C4-2B (cell line): ENCODE measurements around the gene EZR.

ENCODE experiments used
- H3K27ac ChIP-seq: fragments of 450-650 bp; 2 replicates; pipeline ENCODE4 v1.5.1; 2017
- ZFX ChIP-seq: fragments of 450-650 bp; IDR thresholded peaks from 2 replicates; pipeline ENCODE4 v1.6.1; 2017
- TF ChIP-seq, protein P1 (sequence below): fragments of 450-650 bp; conservative IDR thresholded peaks from 2 replicates; pipeline ENCODE4 v1.5.1; 2017; ENCODE audit warnings: mild to moderate bottlenecking

The EZR gene

DNA sequence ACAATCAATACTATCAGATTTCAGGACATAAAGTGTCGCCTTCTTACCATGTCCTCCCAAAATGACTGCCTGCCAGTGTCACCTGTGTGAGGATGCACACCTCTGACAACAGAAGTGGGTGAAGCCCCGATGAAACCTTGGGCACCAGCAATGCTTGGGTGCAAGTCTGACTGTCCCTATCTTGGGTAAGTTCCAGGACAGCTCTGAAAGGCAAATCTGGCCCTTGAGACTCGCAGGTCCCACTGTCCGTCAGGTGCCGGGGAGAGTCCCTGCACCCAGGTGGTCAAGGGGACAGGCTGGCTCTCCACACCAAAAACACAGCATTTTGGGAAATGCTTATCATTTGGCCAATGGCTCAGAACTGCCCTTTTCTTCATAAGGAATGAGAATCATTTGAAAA lies 43.3 kb downstream of the EZR start:
- H3K27ac ChIP-seq, result no peak overlapping the region
- TF ChIP-seq ZFX, result no peak
- TF ChIP-seq, protein P1, sequence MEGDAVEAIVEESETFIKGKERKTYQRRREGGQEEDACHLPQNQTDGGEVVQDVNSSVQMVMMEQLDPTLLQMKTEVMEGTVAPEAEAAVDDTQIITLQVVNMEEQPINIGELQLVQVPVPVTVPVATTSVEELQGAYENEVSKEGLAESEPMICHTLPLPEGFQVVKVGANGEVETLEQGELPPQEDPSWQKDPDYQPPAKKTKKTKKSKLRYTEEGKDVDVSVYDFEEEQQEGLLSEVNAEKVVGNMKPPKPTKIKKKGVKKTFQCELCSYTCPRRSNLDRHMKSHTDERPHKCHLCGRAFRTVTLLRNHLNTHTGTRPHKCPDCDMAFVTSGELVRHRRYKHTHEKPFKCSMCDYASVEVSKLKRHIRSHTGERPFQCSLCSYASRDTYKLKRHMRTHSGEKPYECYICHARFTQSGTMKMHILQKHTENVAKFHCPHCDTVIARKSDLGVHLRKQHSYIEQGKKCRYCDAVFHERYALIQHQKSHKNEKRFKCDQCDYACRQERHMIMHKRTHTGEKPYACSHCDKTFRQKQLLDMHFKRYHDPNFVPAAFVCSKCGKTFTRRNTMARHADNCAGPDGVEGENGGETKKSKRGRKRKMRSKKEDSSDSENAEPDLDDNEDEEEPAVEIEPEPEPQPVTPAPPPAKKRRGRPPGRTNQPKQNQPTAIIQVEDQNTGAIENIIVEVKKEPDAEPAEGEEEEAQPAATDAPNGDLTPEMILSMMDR, result no peak

DNA sequence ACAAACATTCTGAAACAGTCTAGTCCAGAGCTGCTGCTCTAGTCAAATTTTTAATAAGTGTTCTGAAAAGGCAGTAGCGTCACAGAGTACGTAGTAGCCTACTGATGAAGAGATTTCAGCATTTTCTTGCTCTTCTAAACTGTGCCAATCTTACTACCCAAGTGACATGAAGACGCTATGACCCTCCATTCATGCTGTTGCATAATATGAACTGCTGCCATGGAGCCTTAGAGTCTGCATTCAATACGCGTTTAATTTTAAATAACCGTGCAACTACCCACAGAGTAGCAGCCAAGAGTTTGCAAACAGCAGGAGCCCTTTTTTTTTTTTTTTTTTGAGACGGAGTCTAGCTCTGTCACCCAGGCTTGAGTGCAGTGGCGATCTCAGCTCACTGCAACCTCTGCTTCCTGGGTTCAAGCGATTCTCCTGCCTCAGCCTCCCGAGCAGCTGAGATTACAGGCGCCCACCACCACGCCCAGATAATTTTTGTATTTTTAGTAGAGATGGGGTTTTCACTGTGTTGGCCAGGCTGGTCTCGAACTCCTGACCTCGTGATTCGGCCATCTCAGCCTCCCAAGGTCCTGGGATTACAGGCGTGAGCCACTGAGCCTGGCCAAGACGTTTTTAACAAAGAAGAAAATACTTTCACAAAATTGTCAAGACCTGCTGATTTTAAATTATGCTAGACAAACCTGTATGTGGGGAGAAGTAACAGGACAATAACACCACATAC lies 44.3 kb downstream of the EZR start:
- no peak overlapping the region for H3K27ac ChIP-seq
- TF ChIP-seq, protein P1, result no peak
- TF ChIP-seq ZFX, result no peak

DNA sequence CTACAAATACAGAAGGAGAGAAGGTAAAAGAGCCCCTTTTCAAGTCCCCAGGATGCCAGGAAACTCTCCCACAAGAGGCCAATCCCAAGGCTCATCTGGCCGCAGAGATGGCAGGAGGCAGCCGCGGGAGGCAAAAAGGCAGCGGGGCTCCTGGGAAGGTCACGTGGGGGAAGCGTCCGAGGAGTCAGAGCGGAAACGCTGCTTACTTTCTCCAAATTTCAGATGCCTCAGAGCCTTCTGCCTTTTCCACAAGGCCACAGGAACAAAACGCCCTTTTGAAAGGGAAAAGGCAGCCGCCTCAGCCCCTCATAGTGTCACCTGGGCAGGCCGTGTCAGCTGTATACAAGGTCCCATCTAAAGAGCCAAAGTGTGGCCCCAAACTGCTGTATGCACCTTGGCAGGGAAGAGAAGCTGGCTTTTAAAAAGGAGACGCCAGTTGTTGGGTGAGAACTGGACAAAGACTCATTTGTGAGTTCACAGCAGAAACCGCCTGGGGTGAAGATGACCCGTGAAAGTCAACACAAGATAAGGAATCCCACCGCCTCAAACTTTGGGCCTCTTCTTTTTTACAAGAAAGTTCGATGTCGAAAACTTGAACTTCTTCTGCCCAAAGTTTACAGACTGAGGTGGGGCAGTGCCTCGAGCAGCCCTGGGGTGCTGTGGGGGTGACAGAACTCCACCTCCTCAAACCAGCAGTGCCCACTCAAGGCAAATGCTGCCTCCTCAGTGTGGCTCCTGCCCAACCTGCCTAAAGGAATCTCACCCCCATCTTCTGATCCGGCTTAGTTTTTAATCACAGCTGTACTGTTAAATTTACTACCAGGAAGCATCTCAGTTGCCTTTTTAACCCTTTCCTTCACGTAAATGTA lies 45.4 kb downstream of the EZR start:
- TF ChIP-seq, protein P1, result no peak
- no peak overlapping the region for H3K27ac ChIP-seq

DNA sequence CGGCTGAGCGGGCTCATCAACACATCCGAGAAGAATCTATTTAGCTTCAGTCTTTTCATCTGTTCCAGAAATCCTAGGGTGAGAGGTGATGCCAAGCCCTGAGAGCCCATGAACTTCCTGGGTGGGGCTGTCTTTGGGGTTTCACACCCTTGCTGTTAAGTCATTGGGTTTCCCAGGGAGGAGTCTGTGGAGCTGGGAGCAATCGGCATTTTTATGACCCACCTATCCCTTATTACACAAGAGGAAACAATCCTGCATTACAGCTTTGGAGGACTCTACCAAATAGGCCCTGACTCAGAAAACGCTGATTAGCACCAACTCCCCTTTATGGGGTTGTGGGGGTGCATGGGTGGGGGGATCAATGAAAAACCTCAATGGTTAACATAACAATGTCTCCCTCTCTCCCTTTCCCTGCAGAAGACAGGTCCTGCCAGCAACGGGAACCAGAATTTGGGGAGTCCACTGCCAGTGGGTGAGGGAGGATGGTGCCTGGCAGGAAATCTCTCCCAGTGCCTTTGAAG lies 46.3 kb downstream of the EZR start:
- TF ChIP-seq, protein P1, result no peak
- TF ChIP-seq ZFX, result no peak
- no peak overlapping the region for H3K27ac ChIP-seq

DNA sequence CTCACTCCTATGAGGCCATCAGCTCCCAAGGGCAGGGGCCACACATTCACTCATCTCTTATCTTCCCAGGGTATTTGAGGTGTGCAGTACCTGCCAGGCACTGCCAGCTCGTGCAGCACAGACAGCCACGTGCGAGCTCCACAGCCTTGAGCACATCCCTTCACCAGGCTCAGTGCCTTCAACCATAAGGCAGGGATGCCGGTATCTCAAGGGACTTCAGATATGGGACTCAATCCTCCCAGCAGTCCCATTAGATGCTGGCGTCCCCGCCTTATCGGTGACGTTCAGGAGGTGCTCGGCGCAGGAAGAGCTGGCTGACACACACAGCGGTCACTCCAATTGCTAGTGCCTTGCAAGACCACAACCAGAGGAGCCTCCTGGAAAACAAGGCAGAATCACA lies 47.0 kb downstream of the EZR start:
- H3K27ac ChIP-seq, result no peak overlapping the region
- TF ChIP-seq ZFX, result no peak
- TF ChIP-seq, protein P1, result no peak

DNA sequence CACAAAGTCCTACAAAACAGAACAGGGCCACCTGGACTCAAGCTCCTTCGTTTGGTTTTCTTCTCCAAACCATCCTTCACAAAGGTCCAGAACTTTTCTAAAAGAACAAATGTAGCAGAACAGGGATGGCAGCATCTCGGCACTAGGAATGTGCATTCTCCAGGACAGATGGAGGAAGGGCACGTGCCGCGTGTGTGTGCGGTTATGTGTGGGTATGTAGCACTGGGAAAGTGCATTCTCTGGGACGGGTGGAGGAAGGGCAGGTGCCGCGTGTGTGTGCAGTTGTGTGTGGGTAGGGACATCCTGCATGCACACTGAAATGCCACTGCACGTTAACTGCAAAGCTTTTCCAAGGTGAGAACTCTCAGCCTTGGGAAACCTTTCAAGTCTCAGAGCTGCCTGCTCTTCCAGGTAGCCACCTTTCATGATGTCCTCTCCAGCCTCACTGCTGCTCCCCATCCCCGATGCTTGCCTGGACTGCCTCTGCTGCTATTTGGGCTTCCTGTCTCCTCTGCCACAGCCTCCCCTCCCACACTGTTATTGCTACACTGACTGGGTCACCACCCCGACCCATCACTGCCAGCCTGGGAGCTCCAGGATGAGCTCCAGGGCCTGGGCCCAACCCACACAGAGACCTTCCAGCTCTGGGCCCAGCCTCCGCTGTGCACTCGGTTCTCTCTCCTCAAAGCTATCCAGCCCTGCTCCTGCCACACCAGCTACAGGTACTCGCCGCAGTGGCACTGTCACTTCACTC lies 47.6 kb downstream of the EZR start:
- no peak overlapping the region for H3K27ac ChIP-seq
- TF ChIP-seq, protein P1, result no peak
- no peak for TF ChIP-seq ZFX
